ENCODE results near the gene MFSD1. TPM values are rescaled to one million over a fixed set of nuclear protein-coding genes. Genes with fewer than 3 reads are reported as not detected.

The MFSD1 gene
- total RNA-seq, 1 donor = 91.4 TPM

DNA sequence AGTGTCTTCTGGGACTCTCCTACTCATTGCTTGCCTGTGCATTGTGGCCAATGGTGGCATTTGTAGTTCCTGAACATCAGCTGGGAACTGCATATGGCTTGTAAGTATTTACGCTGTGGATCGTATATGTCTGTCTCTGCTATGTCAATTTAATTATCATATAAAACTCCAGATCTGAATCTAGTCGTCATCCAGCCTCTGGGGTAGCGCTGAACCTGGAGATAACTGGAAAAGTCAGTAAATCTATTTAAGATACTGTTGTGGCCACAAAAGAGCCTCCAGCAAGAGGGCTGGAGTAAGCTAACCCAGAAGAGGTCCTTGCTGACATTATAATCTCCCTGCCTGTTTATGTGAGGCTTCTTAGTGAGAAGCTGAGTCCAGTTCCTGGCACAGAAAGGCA, 21.6 kb downstream of the MFSD1 start:
- Histone ChIP-seq H3K27me3 (ENCODE audit: insufficient read depth, low read length) (no peaks in the 10 kb centered on the region), H3K4me1 (ENCODE audit: insufficient read depth, low read length) (peaks cover 7% of the 10 kb centered on the region), H3K9me3 (ENCODE audit: low read depth, low read length) (no peaks in the 10 kb centered on the region), H3K4me3 (ENCODE audit: low read length) (no peak overlapping the region)

DNA sequence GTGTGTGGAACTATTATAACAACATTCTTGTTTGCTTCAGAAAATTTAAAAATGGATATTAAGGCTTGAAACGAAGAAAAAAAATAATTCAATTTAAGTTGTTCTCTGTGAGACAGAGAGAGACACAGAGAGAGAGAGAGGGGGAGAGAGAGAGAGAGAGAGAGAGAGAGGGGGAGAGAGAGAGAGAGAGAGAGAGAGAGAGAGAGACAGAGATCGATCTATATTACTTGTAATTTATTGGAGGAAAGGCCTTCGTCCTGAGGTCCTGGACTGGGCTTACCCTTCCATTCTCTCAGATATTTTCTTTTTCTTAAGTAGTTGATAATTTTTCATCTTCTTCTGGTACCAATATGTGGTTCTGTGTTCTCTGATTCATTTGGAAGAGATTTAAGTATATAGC, 25.9 kb downstream of the MFSD1 start:
- Histone ChIP-seq H3K27me3 (ENCODE audit: insufficient read depth, low read length) (no peaks in the 10 kb centered on the region), H3K4me1 (ENCODE audit: insufficient read depth, low read length) (no peaks in the 10 kb centered on the region), H3K4me3 (ENCODE audit: low read length) (no peak overlapping the region)

DNA sequence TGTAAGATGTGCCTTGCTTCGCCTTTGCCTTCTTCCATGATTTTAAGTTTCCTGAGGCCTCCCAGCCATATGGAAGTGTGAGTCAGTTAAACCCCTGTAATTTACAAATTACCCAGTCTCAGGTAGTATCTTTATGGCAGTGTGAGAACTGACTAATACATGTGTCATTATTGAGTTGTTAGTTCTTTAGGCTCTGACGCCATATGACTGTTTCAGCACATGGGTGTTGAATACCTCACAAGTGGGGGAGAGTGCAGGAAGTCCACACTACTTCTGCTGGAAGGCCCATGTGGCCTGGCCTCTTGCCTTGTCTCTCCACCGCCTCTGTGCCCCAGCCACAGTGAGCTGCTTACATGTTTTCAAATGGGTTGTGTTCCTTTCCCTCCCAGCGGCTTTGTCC, 28.5 kb downstream of the MFSD1 start:
- Histone ChIP-seq H3K4me1 (ENCODE audit: insufficient read depth, low read length) (no peaks in the 10 kb centered on the region), H3K9me3 (ENCODE audit: low read depth, low read length) (no peaks in the 10 kb centered on the region), H3K4me3 (ENCODE audit: low read length) (no peak overlapping the region), H3K27me3 (ENCODE audit: insufficient read depth, low read length) (no peaks in the 10 kb centered on the region)

More for the DNA sequence above, 25.9 kb downstream of the MFSD1 start:
- H3K9me3 ChIP-seq (ENCODE audit: low read depth, low read length) = no peaks in the 10 kb centered on the region

DNA sequence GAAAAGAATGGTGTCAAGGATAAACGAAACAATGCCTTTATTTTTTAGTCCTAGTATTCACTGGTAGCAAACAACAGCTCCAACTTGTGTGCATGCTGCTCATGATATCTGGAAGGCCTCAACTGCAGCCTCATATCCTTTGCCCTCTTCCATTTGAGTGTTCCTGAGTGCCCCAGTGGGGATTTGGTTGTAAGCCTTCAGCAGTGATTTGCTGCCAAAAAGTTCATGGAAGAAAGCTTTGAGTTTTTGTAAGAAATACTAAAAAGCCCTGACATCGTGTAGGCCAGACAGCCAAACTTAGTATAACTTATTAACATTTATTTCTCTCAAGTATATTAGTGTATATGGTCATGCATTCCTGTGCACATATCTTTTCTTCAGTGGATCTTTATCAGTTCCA, 30.0 kb downstream of the MFSD1 start:
- H3K4me3 ChIP-seq (ENCODE audit: low read length) = no peak overlapping the region
- no peaks in the 10 kb centered on the region for H3K27me3 ChIP-seq (ENCODE audit: insufficient read depth, low read length)
- H3K9me3 ChIP-seq (ENCODE audit: low read depth, low read length) = no peaks in the 10 kb centered on the region
- H3K4me1 ChIP-seq (ENCODE audit: insufficient read depth, low read length) = no peaks in the 10 kb centered on the region

DNA sequence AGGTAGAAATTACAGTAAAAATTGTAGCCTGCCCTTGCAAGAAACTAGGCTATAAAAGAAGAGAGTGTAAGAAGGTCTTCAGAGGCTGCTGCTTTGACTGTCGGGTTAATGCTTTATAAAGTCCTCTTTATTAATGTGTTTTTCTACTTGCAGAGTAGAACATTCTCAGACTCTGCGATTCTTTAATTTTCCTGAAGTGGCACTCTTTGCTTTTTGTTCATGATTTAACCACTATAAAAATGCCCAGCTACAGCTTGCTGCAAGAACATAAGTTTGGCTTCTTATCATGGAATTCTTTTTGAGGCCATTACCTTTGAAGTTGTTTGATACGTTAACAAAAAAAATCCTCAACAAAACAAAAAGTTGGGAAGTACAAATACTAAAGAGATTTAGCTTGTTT, 33.8 kb downstream of the MFSD1 start:
- Histone ChIP-seq H3K4me3 (ENCODE audit: low read length) (no peak overlapping the region), H3K9me3 (ENCODE audit: low read depth, low read length) (no peaks in the 10 kb centered on the region), H3K27me3 (ENCODE audit: insufficient read depth, low read length) (no peaks in the 10 kb centered on the region), H3K4me1 (ENCODE audit: insufficient read depth, low read length) (no peaks in the 10 kb centered on the region)

DNA sequence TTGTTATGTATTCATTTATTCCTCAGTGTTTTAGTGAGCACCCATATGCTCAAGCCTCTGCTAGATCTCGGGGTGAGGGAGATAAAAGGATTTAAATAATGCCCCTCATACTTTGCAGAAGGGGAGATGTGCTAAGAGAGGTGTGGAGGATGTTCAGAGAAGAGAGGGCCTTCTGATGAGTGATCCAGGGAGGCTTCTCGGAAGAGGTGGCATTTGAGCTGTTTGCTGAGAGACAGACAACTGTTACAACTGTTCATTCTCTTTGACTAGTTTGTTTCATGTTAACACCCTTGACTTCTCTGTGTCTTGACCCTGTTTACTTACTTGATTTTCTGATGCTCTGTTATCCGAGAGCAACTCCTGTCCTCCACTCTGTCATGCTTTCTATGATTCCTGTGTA, 34.5 kb downstream of the MFSD1 start:
- Histone ChIP-seq H3K9me3 (ENCODE audit: low read depth, low read length) (no peaks in the 10 kb centered on the region), H3K27me3 (ENCODE audit: insufficient read depth, low read length) (no peaks in the 10 kb centered on the region), H3K4me1 (ENCODE audit: insufficient read depth, low read length) (no peaks in the 10 kb centered on the region), H3K4me3 (ENCODE audit: low read length) (no peak overlapping the region)

DNA sequence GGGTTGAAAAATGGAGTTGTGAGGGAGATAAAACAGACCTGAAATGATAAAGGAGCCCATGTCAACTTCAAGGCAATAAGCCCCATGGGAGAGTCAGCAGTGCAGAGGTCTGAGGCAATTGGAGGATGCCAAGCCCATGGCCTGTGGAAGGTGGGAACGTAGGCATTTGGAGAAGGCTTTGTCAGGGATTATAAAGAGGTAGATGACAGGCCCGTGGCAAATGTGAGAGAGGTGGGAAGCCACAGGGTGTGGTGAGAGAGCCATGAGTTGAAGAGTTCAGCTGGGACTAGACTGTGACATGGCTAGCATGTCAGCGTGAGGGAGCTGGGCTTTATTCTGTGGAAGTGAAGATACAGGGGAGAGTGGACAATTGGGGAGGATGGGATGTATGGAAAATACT, 35.4 kb downstream of the MFSD1 start:
- Histone ChIP-seq H3K4me1 (ENCODE audit: insufficient read depth, low read length) (no peaks in the 10 kb centered on the region), H3K4me3 (ENCODE audit: low read length) (no peak overlapping the region), H3K27me3 (ENCODE audit: insufficient read depth, low read length) (no peaks in the 10 kb centered on the region), H3K9me3 (ENCODE audit: low read depth, low read length) (no peaks in the 10 kb centered on the region)

DNA sequence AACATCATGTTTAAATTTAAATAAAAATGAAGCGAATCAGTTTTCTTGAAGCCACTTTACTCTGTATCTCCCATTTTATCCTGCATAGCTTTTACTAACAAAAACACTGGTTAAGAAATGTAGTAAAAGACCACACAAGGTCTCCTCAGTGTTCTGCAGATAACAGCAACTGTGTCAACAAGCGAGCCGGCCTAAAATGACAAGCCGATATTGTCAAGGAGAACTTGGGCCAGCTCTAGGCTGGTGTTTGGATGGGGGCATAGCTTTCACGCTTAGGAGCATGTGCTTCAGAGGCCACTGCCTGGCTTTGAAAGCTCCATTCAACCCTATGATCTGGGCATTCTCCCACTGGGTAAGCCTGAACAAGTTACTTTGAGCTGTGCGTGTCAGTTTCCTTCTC, 38.1 kb downstream of the MFSD1 start:
- Histone ChIP-seq H3K9me3 (ENCODE audit: low read depth, low read length) (no peaks in the 10 kb centered on the region), H3K4me1 (ENCODE audit: insufficient read depth, low read length) (no peaks in the 10 kb centered on the region), H3K27me3 (ENCODE audit: insufficient read depth, low read length) (no peaks in the 10 kb centered on the region), H3K4me3 (ENCODE audit: low read length) (no peak overlapping the region)

DNA sequence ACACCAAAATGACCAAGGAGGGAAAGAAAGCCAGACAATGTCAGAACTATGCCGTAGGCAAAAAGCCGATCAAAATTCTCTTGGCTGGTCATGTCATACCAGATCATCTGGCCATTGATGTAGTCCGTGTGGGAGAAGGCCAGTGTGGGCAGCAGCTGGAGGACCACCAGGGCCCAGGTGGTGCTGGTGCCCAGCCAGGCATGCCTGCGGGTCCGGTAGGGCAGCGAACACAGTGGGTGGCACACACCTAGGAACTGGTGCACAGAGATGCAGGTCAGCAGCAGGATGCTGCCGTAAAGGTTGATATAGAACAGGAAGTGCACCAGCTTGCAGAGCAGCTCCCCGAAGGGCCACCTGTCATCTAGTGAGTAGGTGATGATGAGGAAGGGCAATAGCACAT, 39.5 kb downstream of the MFSD1 start:
- H3K27me3 ChIP-seq (ENCODE audit: insufficient read depth, low read length) = no peaks in the 10 kb centered on the region
- peaks cover 3% of the 10 kb centered on the region for H3K4me1 ChIP-seq (ENCODE audit: insufficient read depth, low read length)
- H3K9me3 ChIP-seq (ENCODE audit: low read depth, low read length) = no peaks in the 10 kb centered on the region
- H3K4me3 ChIP-seq (ENCODE audit: low read length) = no peak overlapping the region

DNA sequence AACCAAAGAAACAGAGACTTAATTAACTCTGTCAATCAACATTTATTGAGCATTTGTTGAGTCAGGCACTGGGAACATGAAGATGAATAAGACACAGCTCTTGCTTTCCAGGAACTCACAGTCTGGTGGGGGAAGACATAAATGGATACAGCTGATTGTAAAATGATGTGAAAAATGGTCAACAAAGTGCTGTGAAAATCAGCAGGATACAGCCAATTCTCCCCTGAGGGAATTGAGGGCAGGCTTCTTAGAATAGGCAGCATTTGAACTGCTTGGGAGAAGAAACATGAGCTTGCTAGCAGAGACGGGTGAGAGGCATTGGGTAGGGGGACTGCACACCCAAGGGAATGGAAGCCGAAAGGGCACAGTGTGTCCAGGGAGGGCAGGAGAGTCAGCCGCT, 41.1 kb downstream of the MFSD1 start:
- no peaks in the 10 kb centered on the region for H3K27me3 ChIP-seq (ENCODE audit: insufficient read depth, low read length)

DNA sequence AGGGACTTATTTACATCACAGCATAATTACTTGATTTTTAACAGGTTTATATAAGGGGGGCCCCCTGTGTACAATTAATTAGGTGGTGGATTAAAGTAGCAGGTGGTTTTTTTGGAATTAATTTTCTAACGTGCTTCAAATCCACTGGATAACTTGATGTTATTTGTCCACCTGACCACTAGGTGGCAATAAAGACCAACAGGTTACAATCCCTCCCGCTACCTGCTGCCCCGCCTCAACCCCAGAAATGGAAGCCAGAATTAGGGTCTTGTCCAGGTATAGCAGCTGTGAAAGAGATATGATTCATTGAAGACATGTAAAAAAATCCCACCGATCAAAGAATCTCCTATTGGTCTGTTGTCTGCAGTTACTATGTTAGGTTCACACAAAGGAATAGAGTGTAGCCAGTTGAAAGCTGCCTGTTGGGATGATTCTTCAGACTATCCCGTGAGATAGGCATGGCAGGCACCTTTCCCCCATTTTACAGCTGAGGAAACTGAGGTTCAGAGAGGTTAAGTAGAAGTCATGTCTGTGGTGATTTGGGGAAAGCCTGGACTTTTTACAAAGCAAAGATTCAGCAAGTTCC, 44.0 kb downstream of the MFSD1 start:
- Histone ChIP-seq H3K9me3 (ENCODE audit: low read depth, low read length) (no peaks in the 10 kb centered on the region), H3K4me3 (ENCODE audit: low read length) (no peak overlapping the region), H3K27me3 (ENCODE audit: insufficient read depth, low read length) (no peaks in the 10 kb centered on the region), H3K4me1 (ENCODE audit: insufficient read depth, low read length) (peaks cover 3% of the 10 kb centered on the region)

More for the DNA sequence above, 41.1 kb downstream of the MFSD1 start:
- no peak overlapping the region for H3K4me3 ChIP-seq (ENCODE audit: low read length)
- H3K4me1 ChIP-seq (ENCODE audit: insufficient read depth, low read length) = peaks cover 3% of the 10 kb centered on the region
- no peaks in the 10 kb centered on the region for H3K9me3 ChIP-seq (ENCODE audit: low read depth, low read length)

DNA sequence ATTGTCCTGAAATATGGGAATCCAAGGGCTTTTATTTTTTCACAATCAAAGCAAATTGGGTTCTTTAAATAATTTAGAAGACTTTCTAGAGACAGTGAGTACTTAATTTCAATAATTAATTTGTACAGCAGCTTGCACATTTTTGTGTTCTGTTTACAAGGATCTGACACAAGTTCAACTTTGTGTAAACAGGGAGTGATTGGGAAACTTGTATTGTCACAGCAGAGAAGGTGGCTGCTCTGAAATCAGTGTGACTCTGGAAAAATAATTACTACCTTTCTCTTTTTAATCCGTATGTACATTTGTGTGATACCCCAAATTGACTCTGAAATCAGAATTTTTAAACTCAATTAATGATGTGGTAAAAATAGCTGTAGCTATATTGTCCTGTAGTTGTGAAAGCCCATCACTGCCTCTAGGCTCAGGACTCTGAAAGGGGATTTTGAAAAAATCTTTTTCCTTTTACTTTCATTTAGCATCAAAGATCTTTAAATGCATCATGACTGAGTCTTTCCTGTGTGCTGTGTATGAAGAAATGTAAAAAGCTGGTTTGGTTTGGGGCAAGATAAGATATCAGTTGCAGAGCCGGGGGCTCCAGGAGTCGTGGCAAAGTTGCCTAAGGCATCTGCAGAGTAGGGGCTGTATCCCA, 45.1 kb downstream of the MFSD1 start:
- H3K9me3 ChIP-seq (ENCODE audit: low read depth, low read length) = no peaks in the 10 kb centered on the region
- no peak overlapping the region for H3K4me3 ChIP-seq (ENCODE audit: low read length)
- no peaks in the 10 kb centered on the region for H3K27me3 ChIP-seq (ENCODE audit: insufficient read depth, low read length)
- H3K4me1 ChIP-seq (ENCODE audit: insufficient read depth, low read length) = peaks cover 3% of the 10 kb centered on the region

DNA sequence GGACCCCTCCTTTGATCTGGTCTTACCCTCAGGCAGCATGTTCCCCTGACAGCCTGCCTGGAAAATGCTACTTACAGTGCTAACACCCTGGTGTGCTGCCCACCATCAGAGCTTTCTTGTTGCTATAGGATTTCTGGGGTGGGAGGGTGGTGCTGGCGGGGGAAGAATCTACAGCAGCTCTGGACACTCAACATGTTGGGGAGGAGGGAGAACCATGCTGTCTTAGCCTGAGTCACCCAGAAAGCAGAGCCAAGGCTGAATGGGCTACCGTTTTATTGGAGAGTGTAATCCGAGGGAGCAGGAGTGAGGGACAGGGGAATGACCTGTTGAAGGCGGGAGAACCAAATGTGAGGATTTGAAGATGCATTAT, 45.6 kb downstream of the MFSD1 start:
- Histone ChIP-seq H3K4me3 (ENCODE audit: low read length) (no peak overlapping the region), H3K9me3 (ENCODE audit: low read depth, low read length) (no peaks in the 10 kb centered on the region), H3K4me1 (ENCODE audit: insufficient read depth, low read length) (peaks cover 3% of the 10 kb centered on the region), H3K27me3 (ENCODE audit: insufficient read depth, low read length) (no peaks in the 10 kb centered on the region)

DNA sequence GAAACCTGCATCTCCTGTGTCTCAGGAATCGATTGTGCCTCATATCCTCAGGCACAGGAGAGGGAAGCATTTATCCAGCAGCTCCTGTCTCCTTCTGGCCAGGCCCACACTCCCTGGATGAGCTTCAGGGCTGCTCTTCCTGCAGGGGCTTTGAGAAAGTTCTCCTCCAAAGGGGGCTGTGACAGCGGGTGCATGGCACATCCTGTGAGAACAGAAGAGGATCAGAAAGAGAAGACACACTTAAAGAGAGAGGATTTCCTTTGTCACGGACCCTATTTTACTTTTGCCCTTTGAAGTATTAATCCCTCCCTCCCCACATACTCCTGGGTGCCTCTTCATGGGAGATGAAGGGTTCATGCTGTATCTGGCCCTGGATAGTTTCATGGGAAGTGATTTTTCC, 46.0 kb downstream of the MFSD1 start:
- peaks cover 3% of the 10 kb centered on the region for H3K4me1 ChIP-seq (ENCODE audit: insufficient read depth, low read length)
- H3K4me3 ChIP-seq (ENCODE audit: low read length) = no peak overlapping the region
- no peaks in the 10 kb centered on the region for H3K27me3 ChIP-seq (ENCODE audit: insufficient read depth, low read length)
- H3K9me3 ChIP-seq (ENCODE audit: low read depth, low read length) = no peaks in the 10 kb centered on the region

DNA sequence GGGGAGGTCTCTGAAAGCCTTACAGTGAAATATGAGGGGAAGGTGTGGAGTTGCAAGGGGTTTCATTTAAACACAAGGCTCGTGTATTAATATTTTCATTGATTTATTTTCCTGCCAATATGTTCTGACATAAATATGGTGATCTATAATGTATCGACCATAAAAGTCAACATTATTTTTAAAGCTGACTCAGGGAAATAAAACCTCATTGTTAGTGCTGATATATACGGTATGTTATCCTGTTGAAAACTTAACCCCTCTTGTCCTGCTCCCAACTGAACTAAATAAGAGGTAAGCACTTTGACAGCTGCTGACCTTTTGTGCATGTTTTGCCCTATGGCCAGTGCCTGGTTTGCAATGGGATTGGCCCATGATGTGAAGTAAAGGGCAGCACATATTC, 47.9 kb downstream of the MFSD1 start:
- no peaks in the 10 kb centered on the region for H3K9me3 ChIP-seq (ENCODE audit: low read depth, low read length)

DNA sequence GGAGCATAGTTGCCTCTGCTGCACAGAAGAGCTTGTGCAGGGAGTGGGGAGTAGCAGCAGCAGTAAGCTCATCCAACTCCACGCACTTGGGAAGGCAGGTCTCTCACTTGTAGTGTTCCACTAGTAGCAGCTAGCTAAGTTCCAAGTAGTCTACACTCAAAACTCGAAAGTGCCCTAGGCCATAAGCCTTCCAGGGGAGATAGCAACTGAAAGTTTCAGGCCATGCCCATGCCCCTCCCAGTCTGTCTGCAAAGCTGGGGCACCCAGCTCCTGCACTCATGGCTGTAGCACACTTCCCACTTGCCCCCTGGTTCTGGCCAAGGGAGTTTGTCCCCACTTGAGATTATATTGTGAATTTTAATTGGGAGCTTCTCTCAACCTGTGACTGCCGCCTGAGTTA, 57.5 kb downstream of the MFSD1 start:
- Histone ChIP-seq H3K9me3 (ENCODE audit: low read depth, low read length) (no peaks in the 10 kb centered on the region), H3K4me1 (ENCODE audit: insufficient read depth, low read length) (no peaks in the 10 kb centered on the region), H3K4me3 (ENCODE audit: low read length) (no peak overlapping the region), H3K27me3 (ENCODE audit: insufficient read depth, low read length) (peaks cover 6% of the 10 kb centered on the region)

More for the DNA sequence above, 47.9 kb downstream of the MFSD1 start:
- H3K4me1 ChIP-seq (ENCODE audit: insufficient read depth, low read length) = peaks cover 3% of the 10 kb centered on the region
- no peak overlapping the region for H3K4me3 ChIP-seq (ENCODE audit: low read length)
- H3K27me3 ChIP-seq (ENCODE audit: insufficient read depth, low read length) = no peaks in the 10 kb centered on the region
